ENCODE measurements around the gene OGDH.

The OGDH gene

GRCh38 chr7:44618045-44618444, 11.6 kb downstream of the OGDH start:
- DNase-seq (ENCODE audit: low read depth in 2 of 2, low spot score in 1 of 2), result no peak

DNA sequence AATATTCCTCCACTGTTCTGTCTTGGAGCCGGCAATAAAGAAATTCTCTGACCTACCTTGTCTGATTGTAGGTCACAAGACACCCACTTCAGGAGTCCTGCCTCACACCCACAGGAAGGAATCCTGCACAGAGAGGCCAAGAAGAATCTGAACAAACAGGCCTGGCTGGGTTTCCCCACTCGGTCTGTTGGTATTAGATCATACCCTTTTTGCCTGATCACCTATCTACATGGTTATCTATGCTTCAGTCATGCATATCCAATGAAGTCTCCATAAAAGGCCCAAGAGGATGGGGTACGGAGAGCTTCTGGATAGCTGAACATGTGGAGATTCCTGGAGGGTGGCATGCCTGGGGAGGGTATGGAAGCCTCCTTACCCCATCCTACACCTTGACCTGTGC, 12.3 kb downstream of the OGDH start:
- no peak for DNase-seq (ENCODE audit: low read depth in 2 of 2, low spot score in 1 of 2)

- DNase-seq (ENCODE audit: low read depth in 2 of 2, low spot score in 1 of 2), result no peak
Measured at GRCh38 chr7:44621034-44621749, 14.8 kb downstream of the OGDH start.

GRCh38 chr7:44621750-44622103, 15.3 kb downstream of the OGDH start:
- DNase-seq (ENCODE audit: low read depth in 2 of 2, low spot score in 1 of 2), result no peak

DNA sequence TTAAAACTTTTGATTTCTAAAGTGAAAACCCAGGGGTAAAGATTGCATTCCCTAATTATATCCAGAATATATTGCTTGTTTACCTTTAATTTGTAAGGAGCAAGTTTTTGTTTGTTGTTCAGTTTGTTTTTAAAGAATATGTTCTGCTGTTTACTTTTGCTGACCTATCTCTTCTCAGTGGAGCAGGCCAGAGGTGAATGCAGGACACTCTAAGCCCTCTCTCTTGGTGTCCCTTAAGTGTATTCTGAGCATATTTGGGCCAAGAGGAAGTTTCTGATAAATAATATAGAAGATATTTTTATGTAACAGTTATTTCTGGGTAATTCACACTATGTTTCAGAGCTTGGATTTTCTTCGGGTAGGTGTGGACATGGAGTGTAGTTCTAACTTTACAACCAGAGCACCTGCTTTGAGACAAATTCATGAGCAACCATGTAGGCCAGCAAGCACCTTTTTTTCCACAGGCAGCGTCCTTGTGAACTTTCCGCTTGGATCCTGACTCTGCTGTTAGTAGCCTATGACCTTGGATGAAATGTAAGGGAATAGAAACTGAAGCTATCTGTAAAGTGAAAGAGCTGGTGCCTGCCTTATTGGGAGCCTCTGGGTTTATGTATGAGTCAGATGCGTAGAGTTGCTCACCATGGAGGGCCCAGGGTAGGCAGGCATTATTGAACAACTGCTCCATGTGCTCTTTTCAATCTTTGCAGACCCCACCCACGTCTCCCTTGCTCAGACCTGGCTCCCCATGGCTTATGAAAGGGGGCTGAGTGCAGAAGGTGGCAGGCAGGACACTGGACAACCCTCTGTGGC, 16.1 kb downstream of the OGDH start:
- no peak for DNase-seq (ENCODE audit: low read depth in 2 of 2, low spot score in 1 of 2)

DNA sequence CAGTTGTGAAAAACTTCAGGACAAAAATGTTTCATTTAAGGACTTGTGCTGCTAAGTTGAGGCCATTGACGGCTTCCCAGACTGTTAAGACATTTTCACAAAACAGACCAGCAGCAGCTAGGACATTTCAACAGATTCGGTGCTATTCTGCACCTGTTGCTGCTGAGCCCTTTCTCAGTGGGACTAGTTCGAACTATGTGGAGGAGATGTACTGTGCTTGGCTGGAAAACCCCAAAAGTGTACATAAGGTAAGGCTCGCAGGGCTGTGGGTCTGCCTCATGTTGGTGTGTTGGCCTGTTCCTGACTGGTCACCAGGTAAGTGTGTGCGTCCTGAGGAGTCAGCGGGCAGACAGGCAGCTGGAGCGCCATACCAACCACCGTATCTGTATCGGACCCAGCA, 17.9 kb downstream of the OGDH start:
- no peak for DNase-seq (ENCODE audit: low read depth in 2 of 2, low spot score in 1 of 2)

- DNase-seq (ENCODE audit: low read depth in 2 of 2, low spot score in 1 of 2), result no peak
Measured at GRCh38 chr7:44625526-44626471, 19.4 kb downstream of the OGDH start.

DNA sequence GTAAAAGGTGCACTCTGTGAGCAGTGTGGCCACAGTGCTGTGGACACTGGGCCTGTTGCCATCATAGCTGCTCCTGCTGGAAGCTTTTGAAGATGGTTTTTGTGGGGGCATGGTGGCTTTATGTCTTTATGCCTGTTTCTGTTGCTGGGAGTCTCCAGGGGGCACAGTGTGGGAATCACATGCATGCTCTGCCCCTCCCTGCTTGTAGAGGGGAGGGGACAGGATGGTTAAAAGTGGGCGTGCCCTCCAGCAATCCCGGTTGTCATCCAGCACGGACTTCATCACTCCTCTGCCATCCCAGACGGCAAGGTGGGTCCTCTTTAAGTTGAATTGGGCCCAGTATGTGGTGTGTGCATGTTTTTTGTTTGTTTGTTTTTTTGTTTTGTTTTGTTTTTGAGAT, 20.2 kb downstream of the OGDH start:
- DNase-seq (ENCODE audit: low read depth in 2 of 2, low spot score in 1 of 2), result no peak

DNA sequence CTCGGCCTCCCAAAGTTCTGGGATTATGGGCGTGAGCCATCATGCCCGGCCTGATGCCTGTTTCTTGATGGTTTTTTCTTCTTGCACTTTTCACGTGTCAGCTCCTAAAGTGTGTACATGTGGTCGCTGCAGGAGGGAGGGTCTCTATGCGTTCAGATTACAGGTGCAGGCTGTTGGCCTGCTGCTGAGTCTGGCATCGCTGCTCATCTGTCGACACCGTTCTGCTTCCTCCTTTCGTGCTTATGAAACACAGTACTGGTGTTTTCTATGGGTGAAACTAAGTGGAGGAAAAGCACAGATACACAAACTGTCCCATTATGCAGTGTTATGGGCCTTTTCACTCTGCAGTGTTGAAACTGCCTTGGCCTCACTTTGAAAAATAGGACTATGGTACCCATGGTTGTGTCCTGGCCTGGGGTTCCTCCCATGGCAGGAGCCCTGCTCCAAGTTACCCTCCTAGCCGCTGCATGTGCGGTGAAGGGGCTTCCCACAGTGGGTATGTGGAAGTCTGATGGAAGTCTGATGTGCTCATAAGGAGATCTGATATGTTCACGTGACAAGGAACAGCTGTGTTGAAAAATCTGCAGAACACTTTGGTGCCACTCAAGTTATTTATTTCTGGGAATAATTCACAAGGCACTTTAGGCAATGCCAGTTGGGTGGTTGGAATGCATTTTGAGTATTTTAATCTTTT, 23.5 kb downstream of the OGDH start:
- no peak for DNase-seq (ENCODE audit: low read depth in 2 of 2, low spot score in 1 of 2)

- no peak for DNase-seq (ENCODE audit: low read depth in 2 of 2, low spot score in 1 of 2)
Measured at GRCh38 chr7:44630792-44631457, 24.5 kb downstream of the OGDH start.

DNA sequence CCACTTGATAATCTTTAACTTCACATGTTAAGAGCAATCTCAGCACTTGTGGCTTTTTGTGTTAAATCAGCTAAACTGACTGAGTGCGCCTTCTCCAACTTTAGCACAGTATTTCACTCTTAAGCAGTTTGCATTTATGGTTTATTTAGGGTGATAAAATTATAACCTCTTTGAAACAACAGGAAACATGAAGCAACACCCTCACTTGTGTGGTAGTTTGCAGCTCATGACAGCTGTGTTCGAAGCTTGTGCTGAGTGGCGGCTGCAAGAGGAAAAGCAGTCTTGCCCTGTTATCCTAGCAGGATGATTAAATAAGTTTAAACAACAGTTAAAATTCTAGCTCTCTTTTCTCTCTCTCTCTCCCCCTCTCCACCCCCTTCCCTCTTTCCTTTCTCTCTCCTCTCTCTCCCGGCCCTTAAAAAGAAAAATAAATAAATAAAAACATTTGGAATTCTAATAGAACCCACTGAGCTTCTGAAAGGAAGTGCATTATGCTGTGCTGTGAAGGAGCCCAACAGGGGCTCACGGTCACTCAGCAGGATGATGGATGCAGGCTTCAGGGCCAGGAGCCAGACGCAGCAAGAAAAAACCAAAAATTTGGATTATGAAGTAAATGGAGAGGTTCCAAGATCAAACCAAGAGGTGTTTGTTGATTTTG, 25.2 kb downstream of the OGDH start:
- DNase-seq (ENCODE audit: low read depth in 2 of 2, low spot score in 1 of 2), result no peak

DNA sequence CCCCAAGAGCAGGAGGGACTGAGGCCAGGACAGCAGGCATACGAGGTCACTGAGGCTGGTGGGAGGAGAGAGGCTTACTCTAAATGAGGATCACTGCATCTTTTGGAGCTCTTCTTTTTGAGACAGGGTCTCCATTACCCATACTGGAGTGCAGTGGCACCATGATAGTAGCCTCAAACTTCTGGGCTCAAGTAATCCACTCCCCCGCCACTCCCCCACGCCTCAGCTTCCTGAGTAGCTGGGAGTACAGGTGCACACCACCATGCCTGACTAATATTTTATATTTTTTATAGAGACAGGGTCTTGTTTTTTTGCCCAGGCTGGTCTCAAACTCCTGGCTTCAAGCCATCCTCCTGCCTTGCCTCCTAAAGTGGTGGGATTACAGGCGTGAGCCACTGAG, 25.8 kb downstream of the OGDH start:
- no peak for DNase-seq (ENCODE audit: low read depth in 2 of 2, low spot score in 1 of 2)

GRCh38 chr7:44633254-44634186, 27.1 kb downstream of the OGDH start:
- DNase-seq (ENCODE audit: low read depth in 2 of 2, low spot score in 1 of 2), result peak in 1 of 2 donors; percentile 34

DNA sequence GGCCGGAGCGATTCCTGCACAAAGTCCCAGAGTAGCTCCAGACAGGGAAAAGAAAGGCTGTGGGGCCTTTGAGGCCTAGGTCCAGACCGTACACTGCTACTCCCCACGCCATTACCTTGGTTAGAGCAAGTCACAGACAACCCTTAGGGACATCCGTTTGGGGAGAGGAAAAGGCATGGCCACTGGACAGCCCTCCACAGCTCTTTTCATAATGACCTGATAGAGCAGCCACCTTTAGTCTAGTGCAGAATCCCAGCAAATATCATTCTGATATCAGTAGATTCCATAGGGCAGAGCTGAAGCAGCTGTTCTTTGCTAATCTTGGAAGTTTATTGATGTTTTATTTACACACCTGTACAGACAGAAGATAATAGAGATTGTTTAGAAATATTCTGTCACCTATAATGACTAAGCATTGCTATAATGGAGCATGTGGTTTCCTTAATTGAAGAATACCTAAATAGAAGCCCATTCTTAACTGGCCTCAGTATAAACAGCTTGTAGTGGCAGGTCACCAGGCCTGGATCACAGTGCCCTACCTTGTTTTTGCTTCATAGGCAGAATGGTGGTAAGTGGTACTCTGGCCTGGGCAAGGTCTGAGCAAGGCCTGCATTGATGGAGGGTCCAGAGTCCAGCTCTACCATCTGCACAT, 27.9 kb downstream of the OGDH start:
- DNase-seq (ENCODE audit: low read depth in 2 of 2, low spot score in 1 of 2), result no peak

- no peak for DNase-seq (ENCODE audit: low read depth in 2 of 2, low spot score in 1 of 2)
Measured at GRCh38 chr7:44634839-44635591, 28.6 kb downstream of the OGDH start.

DNA sequence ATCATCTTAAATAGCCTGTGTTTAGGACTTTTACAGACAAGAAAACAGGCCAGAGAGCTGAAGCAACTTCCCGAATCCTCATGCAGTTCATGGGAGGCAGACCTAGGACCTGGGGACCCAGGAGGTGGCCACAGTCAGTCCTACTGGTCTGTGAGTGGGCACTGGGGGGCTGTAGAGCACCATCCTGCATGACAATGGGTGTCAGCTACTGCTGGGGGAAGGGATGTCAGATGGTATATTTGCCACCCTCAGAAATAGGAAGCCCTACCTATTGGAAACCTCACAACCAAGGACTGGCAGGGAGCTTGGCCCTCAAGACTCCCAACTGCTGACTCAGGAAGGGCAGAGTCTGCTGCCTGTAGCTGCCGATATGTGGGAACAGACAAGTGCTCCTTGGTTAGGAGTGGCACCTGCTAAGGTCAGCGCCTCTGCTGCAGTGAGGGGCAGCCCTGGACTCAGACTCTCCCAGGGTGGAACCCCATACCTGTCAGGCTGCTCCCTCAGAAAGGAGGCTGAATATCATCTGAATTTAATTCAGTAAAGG, 29.7 kb downstream of the OGDH start:
- DNase-seq (ENCODE audit: low read depth in 2 of 2, low spot score in 1 of 2), result no peak

DNA sequence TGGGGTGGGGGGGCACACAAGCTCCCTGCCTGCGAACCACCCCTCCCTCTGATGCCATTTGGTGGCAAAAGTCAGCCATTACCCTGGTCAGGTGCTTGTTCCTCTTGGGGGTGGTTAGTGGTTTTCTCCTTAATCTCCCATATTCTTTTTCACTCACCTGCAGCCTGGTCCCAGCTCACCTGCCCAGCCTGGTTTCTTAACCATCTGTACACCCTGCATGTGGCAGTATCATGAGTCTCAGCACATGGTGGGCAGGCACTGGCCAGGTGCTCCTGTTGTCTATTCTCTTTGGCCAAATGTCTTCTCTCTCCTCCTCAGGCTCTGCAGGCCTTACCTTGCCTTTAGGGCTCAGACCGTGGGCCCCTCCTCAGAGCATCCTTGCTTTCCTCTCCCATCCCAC, 30.5 kb downstream of the OGDH start:
- no peak for DNase-seq (ENCODE audit: low read depth in 2 of 2, low spot score in 1 of 2)
